Activated CD8-positive, alpha-beta memory T cell treated with anti-CD3 and anti-CD28 coated beads for 1 hour (primary cell): Measurements from ENCODE around the gene DAP.
"Not testable (repeated sequence)": the region's sequence is repeated elsewhere in the genome, so short reads cannot be mapped to it uniquely, and the experiment has no call there.

Source experiments
- DNase-seq, 2 donors: peaks; one replicate each; pipeline ENCODE4 v3.0.0-alpha.2; 2020; ENCODE audit warnings: low read depth in 1 of 2; ENCODE audit errors: extremely low read depth in 1 of 2

The DAP gene, protein sequence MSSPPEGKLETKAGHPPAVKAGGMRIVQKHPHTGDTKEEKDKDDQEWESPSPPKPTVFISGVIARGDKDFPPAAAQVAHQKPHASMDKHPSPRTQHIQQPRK

DNA sequence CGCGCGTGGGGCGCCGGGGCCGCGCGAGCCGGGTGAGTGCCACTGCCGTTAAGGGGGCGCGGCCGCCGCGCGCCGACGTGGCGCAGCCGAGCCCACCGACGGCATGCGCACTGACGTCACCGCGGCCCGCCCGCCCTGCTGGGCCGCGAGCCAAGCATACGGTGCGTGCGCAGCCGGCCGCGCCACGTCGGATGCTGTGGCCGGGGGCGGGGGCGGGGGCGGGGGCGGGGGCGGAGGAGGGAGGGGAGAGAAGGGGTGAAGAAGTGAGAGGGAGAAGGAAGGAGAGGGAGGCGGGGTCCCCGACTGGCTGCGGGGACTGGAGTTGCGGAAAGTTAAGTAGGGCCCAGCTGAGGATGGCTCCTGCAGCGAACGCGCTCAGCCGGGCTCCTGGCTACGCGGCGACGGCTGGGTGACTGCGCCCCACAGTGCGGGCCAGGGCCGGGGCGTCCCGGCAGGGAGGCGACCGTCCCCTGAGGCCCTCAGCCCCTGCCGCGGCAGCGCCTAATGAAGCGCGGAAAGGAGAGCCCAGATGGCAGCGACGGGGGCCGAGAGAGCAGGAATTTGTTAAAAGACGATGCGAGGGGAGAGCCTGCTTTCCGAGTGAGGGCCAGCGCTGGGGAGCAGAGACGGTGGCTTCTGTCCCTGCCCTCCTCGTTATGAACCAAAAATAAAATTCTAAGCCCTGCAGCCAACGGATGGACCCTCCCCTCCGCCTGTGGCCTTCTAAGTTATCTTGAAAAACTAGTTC lies at the start of gene DAP:
TSS of gene DAP (minus strand) at position 50 of the 748 bp plus-strand sequence. CDS start 166 bp downstream, outside the sequence.
- DNase-seq, result peak; percentile 46 to 90

DNA sequence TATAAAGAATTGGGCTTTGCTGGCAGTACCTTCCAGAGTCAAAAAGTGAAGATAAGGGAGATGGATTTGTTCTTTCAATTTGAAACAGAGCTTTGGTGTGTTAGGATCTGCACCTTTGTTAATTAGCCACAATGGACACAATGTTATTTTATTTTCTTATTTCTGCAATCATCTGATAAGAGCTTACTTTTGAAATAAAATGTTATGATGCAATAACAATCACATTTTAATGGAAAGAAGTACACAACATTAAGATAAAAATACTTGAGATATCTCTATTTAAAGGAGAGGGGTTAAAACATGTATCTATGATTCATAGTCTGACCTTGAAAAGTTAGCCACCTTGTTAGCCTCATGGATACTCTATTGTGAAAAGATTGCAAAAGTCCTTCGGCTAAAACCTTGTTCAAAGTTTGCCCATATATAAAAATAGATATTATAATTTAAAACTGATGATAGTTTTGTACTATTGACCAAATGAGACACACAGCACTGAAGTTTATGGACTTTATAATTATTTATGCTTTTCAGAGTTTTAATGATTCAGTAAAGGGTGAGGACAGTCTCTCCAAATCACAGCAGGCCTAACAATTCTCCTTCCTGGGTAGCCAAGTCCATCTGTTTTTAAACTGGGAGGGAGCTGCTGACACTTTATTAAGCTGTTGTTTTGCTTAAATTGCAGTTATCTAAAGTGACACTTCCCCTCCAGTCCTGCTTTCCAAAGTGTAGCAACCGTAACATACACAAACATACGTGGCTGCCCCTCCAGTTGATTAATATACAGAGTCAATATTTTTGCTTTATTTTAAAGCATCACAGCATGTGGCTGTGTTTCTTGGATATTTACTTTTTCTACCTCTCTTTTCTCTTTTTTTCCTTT lies 47.6 kb upstream of the DAP start:
- DNase-seq, result no peak

DNA sequence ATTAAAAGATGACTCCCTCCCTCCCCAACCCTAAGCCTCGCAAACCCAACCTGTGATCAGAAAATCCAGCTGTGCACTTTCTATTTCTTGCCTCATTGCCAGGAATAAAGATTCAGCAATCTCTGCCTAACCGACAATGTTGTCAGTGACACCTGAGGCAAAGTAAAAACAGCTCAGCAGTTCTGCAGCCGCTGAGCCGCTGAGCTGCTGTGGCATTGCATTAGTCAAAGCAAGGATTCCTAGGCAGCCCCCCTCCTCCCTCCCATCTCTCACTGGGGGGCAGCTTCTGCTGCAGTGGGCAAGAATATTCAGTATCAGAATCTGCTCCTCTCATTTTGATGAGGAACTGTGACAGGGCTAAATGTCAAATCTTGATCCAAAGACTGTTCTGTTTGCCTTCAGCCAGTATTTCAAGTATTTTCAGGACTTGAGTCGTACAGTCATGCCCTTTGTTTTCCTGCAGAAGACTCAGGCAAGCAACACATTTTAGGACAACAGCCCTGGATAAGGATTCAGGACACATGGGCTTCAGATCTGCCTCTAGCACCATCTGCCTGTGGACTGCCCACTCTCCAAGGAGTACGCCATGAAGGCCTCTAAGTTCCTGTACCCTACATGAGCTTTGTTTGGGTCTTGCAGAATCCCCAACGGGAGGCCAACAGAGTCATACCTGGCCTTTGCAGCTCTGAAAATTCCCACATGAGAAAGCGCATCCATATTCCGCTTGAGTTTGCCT lies 41.1 kb upstream of the DAP start:
- DNase-seq, result no peak

DNA sequence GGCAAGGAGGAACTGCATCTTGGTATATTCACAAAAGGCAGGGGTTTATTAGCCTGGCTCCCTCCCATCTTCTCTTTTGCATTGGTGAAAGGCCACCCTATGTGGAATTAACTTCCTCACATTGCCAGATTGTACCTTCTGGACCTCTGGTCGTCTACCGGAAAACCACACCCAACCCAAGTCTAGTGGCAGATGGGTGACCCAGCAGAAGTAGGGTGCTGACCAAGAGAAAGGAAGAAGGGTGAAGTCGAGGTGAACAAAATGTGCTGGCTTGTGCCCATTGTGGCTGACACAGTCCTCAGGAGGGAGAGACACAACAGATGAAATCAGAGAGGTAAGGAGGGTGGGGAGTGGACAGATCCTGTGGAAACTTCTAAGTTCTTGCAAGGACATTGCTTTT lies 39.8 kb upstream of the DAP start:
- DNase-seq, result no peak

DNA sequence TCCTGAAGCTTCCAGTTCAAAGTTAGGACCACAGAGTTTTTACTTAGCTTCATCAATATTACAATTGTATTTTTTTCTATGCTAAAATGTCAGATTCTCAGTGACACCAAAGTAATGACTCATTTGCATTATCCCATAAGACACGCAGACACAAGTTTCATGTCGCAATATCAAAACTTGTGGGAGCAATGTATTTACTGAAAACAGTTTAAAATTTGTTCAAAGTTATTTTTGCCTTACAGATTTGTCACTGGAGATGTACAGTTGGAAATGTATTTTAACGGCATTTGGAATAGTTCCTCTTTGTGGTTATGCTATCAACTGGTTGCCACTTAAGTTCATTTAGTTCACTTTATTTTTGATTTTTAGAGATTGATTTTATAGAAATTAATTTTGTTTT lies 36.2 kb upstream of the DAP start:
- no peak for DNase-seq

DNA sequence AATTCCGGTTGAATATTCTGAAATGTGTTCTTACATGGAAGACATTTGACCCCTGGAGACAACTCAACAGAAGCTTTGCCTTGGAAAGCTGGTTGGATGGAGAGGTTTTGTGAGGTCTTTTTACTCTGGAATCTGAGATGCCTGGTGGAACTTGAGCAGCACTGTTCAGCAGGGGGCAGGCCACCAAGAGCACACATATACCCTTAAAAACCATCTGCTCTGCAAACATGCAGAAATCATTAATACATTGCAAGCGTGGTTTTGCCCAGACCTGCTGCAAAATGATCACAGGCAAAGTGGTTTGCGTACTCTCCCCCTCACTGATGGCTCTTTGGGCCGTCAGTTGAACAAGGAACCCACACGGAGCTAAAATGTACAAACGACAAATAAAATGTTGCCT lies 32.8 kb upstream of the DAP start:
- no peak for DNase-seq

DNA sequence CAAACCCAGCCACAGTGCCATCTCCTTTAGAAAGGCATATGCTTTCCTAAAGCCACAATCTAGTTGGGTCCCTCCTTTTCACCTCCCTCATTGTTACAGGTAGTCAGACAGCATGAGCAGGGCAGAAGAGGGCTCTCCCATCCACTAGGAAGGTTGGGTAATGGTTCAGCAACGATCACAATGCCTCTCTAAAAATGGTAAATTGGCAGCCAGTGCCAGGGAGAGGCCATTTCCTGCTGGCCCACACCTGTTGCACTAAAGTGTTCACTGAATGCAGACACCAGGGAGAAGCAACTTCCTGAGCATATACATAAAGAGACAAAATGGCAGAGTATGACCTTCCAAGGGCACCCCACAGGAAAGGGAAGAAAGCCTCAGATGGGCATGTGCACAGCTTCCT lies 31.3 kb upstream of the DAP start:
- no peak for DNase-seq

DNA sequence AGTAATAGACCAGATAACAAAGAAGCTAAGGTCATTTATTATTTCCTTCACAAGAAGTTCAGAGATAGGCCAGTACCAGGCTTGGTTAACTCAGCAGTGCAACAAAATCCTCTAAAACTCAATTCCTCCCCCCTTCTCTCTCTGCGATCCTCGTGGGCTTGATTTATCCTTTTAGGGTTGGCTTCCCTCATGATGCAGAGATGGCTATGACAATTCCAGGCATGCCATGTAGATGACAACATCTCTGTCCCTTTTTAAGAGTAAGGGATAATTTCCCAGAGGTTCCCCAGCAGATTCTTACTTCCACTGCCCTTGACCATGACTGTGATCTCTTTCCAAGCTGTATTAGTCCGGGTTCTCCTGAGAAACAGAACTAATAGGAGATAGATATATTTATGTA lies 28.7 kb upstream of the DAP start:
- DNase-seq, result no peak

DNA sequence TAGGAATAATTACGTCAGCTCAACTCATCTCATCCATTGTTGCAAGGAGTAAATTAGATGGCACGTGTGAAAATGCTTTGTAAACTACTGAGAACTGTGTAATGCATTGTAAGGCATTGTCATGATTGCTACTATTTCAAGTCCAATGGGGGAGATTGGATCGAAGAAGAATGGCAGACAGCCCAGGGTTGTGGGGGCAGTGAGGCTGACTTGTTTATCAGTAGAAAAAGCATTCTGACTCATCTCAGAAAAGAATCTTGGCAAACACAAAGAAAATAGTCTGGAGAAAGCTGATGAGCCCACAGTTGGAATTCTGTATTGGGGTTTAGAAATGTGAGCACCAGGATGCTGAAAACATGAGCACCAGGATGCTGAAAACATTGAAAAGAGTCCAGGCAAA lies 28.0 kb upstream of the DAP start:
- DNase-seq, result no peak

DNA sequence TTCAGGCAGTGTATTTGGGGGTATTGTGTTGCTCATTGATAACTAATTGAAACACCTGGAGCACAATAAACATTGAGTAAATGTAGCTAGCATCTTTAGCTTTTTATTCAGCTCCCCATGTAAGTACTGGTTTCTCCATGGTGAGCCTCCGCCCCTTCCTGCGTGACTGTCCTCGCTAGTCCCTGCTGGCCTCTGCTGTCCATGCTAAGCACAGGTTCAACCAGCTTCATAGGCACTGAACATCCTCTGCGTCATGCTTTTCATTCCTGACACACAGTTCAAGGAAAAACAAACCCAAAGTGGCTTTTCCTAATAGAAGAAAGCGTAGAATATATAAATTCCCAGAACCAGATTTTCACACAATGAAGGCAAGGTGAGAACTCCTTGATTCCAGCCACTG lies 27.3 kb upstream of the DAP start:
- no peak for DNase-seq

DNA sequence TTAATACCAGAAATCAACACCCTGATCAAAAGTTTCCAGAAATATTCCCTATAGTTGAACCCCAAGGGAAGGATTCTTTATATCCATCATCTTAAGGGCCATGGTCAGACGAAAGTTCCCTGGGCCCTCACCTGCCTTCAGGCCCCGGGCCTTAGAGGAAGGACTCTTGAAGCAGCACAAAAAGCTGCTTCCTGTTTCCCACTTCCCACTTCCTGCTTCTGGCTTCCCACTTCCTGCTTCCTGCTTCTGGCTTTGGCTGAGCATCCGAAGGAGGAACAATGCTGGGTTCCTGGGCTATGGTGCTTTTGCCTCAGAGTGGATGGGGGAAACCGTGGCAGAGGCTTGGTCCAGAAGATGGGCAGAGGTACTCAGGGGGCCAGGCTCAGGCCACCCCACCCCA lies 25.8 kb upstream of the DAP start:
- no peak for DNase-seq

DNA sequence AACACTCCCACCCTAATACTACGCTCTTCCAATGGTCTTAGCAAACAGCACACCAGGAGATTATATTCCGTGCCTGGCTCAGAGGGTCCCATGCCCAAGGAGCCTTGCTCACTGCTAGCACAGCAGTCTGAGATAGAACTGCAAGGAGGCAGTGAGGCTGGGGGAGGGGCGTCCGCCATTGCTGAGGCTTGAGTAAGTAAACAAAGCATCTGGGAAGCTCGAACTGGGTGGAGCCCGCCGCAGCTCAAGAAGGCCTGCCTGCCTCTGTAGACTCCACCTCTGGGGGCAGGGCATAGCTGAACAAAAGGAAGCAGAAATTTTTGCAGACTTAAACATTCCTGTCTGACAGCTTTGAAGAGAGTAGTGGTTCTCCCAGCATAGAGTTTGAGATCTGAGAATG lies 19.2 kb upstream of the DAP start:
- DNase-seq, result not testable (repeated sequence)

DNA sequence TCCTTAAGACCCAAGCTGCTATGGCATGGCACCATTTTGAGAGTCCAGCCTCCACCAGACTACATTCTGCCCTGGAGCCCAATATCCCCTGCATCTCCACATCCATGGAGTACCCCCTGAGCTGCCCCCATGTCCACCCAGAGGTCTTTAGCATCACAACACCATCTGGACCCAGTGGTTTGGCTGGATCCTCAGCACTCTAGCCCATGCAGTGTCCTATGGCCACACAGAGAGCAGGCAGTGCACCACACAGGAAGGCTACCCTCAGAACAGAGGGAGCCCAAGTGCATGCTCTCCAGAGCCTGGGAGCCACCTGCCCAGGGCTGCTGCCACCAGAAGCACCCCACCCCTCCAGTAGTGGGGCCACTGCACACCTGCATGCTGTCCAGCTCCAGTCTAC lies 18.6 kb upstream of the DAP start:
- no peak for DNase-seq

DNA sequence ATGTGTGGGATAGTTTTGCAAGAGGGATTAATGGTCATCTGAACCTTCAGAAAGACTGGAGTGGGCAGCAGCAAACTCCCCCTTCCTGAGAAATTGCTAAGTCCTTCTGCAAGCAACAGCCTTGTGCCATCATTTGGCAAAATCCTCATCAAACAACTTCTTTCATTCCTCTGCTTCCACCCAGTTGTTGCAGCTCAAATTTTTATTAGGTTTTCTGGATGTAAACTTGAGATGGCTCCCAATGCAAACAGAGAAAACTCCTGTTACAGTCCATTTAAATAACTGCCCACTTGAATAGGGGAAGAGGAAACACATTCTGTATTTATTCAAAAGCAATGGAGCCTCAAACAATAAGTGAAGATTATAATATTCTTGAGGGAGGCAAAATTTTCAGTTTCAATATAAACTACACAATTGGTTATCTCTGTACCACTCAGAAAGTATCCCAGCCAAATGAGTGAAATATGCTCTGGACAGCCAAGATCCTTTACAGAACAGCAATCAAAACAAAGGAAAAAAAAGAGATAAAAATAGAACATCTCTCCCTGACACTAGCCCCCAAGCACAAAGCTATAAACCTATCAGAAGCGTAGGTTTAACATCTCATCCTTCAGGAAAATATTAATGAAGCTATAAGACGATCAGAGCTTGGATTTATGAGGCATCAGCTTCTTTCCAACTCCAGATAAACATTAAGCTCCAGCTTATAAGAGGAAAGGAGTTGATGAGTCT lies 17.3 kb upstream of the DAP start:
- no peak for DNase-seq

DNA sequence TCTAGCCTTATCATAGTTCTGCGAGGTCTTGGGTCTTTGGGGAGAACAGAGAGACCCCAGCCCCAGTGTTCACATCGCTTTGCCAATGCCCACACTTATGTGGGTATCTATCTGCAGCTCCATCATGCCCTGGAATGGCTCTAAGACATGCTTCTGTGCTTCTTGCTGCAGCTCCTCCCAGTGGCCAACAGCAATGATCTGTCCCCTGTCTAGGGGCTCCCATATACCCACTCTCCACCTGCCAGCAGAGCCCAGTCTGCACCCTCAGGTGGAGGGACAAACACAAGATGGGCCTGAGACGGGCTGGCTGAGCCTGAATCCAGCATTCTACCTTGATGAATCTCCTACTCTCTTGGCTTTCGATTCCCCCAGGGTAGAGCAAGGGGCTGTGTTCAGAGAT lies 14.6 kb upstream of the DAP start:
- no peak for DNase-seq

DNA sequence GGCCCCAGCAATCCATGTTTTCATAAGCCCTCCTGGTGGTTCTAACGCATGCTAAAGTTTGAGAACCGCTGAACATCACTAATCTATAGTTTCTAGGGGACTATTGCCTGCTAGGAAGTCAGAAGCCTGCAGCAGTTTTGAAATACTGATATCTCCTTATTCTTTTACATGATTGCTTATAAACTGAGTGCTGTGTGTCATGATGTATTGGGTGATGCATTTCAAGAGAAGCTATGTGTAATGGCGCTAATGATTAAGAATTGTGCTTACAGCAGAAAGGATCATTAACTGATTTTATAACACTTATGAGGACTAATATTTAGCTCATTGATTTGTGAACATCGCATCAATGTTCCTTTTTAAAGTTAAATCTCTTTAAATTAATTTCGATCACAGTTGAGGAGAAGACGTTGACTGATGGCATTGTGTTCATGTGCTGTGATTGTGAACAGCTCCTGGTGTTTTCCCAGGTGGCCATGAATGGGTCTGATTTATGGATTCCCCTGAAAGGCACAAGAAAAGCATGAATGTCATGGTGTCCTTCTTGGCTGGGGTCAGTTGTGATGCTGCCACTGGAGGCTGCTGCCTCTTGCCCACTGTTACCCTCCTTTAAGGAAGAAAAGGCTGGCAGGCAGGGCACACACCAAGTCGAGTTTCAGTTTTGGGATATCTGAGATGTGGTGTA lies 12.0 kb upstream of the DAP start:
- no peak for DNase-seq

DNA sequence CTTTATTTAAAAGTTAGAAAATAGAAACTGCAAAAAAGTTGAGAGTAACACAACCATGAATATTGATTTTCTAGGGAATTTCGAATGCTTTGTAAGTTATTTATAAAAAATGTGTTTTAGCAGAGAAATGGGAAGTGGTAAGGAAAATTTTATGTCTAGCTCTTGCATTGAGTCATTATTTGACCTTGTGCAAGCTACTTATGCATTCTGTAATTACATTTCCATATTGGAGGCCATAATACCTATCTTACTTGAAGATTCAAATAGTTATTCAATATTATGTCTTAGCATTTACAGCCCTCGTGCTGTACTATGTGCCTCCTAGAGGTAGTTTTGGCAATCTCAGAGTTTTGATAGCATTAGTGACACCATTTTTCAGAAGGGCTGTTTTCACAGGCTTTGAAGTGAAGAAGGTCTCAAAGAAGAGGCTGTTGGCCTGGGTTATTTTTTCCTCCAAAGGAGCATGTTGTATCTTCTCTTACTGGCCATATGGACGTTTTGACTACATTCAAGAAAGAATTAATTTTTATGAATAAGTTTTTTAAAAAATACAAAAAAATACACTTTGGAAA lies 7.4 kb upstream of the DAP start:
- no peak for DNase-seq

DNA sequence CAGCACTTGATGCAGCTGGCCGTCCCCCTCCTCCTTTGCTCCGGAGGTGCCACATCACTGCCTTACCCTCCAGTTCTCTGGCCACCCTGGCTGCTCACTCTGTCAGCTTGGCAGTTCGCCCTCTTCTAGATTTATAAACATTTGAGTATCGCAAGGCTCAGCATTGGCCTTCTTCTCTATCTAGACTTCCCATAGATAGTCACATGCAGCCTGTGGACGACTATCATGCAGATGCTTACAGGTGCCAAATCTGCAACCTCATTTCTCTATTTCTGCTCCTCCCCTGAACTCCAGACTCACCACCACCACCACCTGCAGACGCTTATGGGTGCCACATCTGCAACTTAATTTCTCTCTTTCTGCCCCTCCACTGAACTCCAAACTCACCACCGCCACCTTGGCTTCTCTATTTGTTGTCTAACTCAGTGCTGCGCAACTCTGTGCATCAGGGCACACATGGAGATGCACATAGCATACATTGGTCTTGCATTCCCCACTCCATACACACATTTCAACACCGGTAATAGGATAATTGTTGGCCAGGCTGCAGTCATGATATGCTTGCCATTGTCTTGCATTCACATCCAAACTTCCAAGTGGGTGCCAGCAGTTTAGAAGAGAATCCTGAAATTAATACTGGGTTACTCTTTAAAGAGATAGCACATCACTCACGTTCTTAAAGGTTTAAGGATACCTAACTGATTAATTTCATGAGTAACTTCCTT lies 1.9 kb upstream of the DAP start:
- DNase-seq, result no peak
